H1 (cell line): ENCODE measurements around the gene KCNMB2. TPM values are rescaled to one million over a fixed set of nuclear protein-coding genes. Genes with fewer than 3 reads are reported as not detected.

Source experiments
- CTCF ChIA-PET: fragments of 300-600 bp; sonication (Branson Sonifier 250); formaldehyde crosslinking; loops from one replicate; lab custom pipeline; 2021; ENCODE audit not compliant: partially characterized antibody; lab: Charles Lee
- POLR2A ChIA-PET: fragments of 300-600 bp; sonication (Branson Sonifier 250); formaldehyde crosslinking; loops from one replicate; lab custom pipeline; 2021; ENCODE audit warnings: inconsistent platforms; ENCODE audit not compliant: partially characterized antibody; lab: Charles Lee
- DNase-seq, 2 experiments: peaks; one replicate each; pipeline versions ENCODE4 v3.0.0 to v3.0.0-alpha.2; 2010 to 2022; ENCODE audit warnings: low spot score in 2 of 2, low read depth in 1 of 2, mixed read lengths in 1 of 2
- FAIRE-seq: peaks from 2 replicates; lab custom pipeline; 2011; peaks lifted over from hg19 to GRCh38; lab: Jason Lieb, UNC
- H2AFZ ChIP-seq: 2 replicates; pipeline ENCODE4 v1.8.1; 2012; ENCODE audit warnings: low read length, inconsistent platforms
- H2AK5ac ChIP-seq: 2 replicates; pipeline ENCODE4 v1.6.1; 2013; ENCODE audit warnings: low read depth, low read length
- H2BK120ac ChIP-seq: replicated peaks from 2 replicates; pipeline ENCODE3; 2013; ENCODE audit warnings: low read depth, low read length, inconsistent platforms
- H2BK12ac ChIP-seq: 2 replicates; pipeline ENCODE4 v1.6.1; 2013; ENCODE audit warnings: low read depth, low read length
- H2BK15ac ChIP-seq: 2 replicates; pipeline ENCODE4 v1.6.1; 2013; ENCODE audit warnings: low read length
- H2BK20ac ChIP-seq: 2 replicates; pipeline ENCODE4 v1.6.1; 2013; ENCODE audit warnings: low read length
- H2BK5ac ChIP-seq: 2 replicates; pipeline ENCODE4 v1.6.1; 2013; ENCODE audit warnings: low read depth, low read length
- H3K14ac ChIP-seq: 2 replicates; pipeline ENCODE4 v1.6.1; 2013; ENCODE audit warnings: inconsistent platforms; ENCODE audit not compliant: insufficient read length
- H3K18ac ChIP-seq: 2 replicates; pipeline ENCODE4 v1.6.1; 2013; ENCODE audit warnings: low read length; ENCODE audit errors: extremely low read depth
- H3K23ac ChIP-seq: 2 replicates; pipeline ENCODE4 v1.6.1; 2013; ENCODE audit warnings: inconsistent platforms; ENCODE audit not compliant: insufficient read length
- H3K23me2 ChIP-seq: 2 replicates; pipeline ENCODE4 v1.6.1; 2013; ENCODE audit warnings: low read depth, low read length
- H3K27ac ChIP-seq: 2 replicates; pipeline ENCODE4 v1.6.1; 2011; ENCODE audit warnings: low read depth, low read length, inconsistent platforms
- H3K27me3 ChIP-seq, 4 experiments: replicated peaks in 1 of 4; 1 replicate in 1 of 4; 2 replicates in 3 of 4; pipeline versions ENCODE4 v1.6.1 to v1.8.1; 2011 to 2013; ENCODE audit warnings: low read length in 3 of 4, mild to moderate bottlenecking in 3 of 4, inconsistent platforms in 2 of 4, mixed read lengths in 2 of 4, moderate library complexity in 1 of 4; ENCODE audit not compliant: control insufficient read depth in 3 of 4, insufficient read depth in 3 of 4; ENCODE audit errors: extremely low read depth in 1 of 4
- H3K36me3 ChIP-seq, 4 experiments: 2 replicates each; pipeline versions ENCODE4 v1.6.1 to v1.8.1; 2011 to 2013; ENCODE audit warnings: mild to moderate bottlenecking in 4 of 4, low read length in 3 of 4, moderate library complexity in 2 of 4, control low read depth in 1 of 4, inconsistent platforms in 1 of 4; ENCODE audit not compliant: insufficient read depth in 4 of 4, control insufficient read depth in 2 of 4
- H3K4ac ChIP-seq: replicated peaks from 2 replicates; pipeline ENCODE3; 2013; ENCODE audit warnings: low read length, low read depth, mixed read lengths, inconsistent platforms; ENCODE audit not compliant: insufficient read length
- H3K4me1 ChIP-seq, 4 experiments: replicated peaks in 1 of 4; 1 replicate in 1 of 4; 2 replicates in 3 of 4; pipeline versions ENCODE4 v1.6.1 to v1.8.1; 2011 to 2013; ENCODE audit warnings: low read length in 3 of 4, inconsistent platforms in 2 of 4, mixed read lengths in 1 of 4; ENCODE audit not compliant: insufficient read depth in 4 of 4, control insufficient read depth in 3 of 4
- H3K4me2 ChIP-seq, 2 experiments: 2 replicates each; pipeline versions ENCODE4 v1.6.1 to v1.8.1; 2011 to 2013; ENCODE audit warnings: low read depth in 2 of 2, low read length in 2 of 2, control low read depth in 1 of 2, inconsistent platforms in 1 of 2, mild to moderate bottlenecking in 1 of 2; ENCODE audit not compliant: insufficient read depth in 1 of 2
- H3K4me3 ChIP-seq, 4 experiments: fragments of 200-600, 300-600 bp in 1 of 4; sonication (generic), shearing (Covaris generic), sonication (Bioruptor Twin) in 1 of 4; 2 replicates each; pipeline versions ENCODE4 v1.5.1 to v1.8.1; 2011 to 2016; ENCODE audit warnings: low read length in 4 of 4, low read depth in 3 of 4, control low read depth in 2 of 4, inconsistent platforms in 2 of 4, mild to moderate bottlenecking in 2 of 4, mixed read lengths in 1 of 4, moderate library complexity in 1 of 4; ENCODE audit not compliant: insufficient read depth in 2 of 4; ENCODE audit errors: extremely low read depth in 1 of 4
- H3K56ac ChIP-seq: replicated peaks from 2 replicates; pipeline ENCODE3; 2013; ENCODE audit warnings: low read depth, mild to moderate bottlenecking, mixed read lengths, low read length, inconsistent platforms; ENCODE audit not compliant: insufficient read length
- H3K79me1 ChIP-seq: 2 replicates; pipeline ENCODE4 v1.6.1; 2013; ENCODE audit warnings: low read depth, low read length, control low read depth
- H3K79me2 ChIP-seq, 2 experiments: 2 replicates each; pipeline versions ENCODE4 v1.6.1 to v1.8.1; 2012 to 2013; ENCODE audit warnings: low read length in 2 of 2, mild to moderate bottlenecking in 2 of 2, inconsistent platforms in 1 of 2; ENCODE audit not compliant: insufficient read depth in 2 of 2, control insufficient read depth in 1 of 2
- H3K9ac ChIP-seq, 4 experiments: replicated peaks in 1 of 4; 1 replicate in 1 of 4; 2 replicates in 3 of 4; pipeline versions ENCODE4 v1.6.1 to v1.8.1; 2011 to 2013; ENCODE audit warnings: low read depth in 3 of 4, low read length in 3 of 4, control low read depth in 2 of 4, mild to moderate bottlenecking in 2 of 4, moderate library complexity in 2 of 4, inconsistent platforms in 1 of 4; ENCODE audit errors: extremely low read depth in 1 of 4
- H3K9me3 ChIP-seq, 2 experiments: 2 replicates each; pipeline versions ENCODE4 v1.6.1 to v1.8.1; 2012 to 2013; ENCODE audit warnings: mild to moderate bottlenecking in 2 of 2, moderate library complexity in 2 of 2, control low read depth in 1 of 2, inconsistent platforms in 1 of 2, low read depth in 1 of 2, low read length in 1 of 2, mixed read lengths in 1 of 2; ENCODE audit not compliant: insufficient read depth in 2 of 2
- H4K20me1 ChIP-seq, 2 experiments: replicated peaks in 1 of 2; 2 replicates each; pipeline versions ENCODE3 to v1.8.1; 2011 to 2013; ENCODE audit warnings: inconsistent platforms in 2 of 2, low read length in 2 of 2, mild to moderate bottlenecking in 1 of 2; ENCODE audit not compliant: insufficient read depth in 2 of 2, control insufficient read depth in 1 of 2
- H4K5ac ChIP-seq: 2 replicates; pipeline ENCODE4 v1.6.1; 2013; ENCODE audit warnings: low read length, low read depth, mixed read lengths, inconsistent platforms; ENCODE audit not compliant: insufficient read length
- H4K8ac ChIP-seq: 2 replicates; pipeline ENCODE4 v1.8.0; 2013; ENCODE audit warnings: mild to moderate bottlenecking, moderate library complexity, low read length, inconsistent platforms; ENCODE audit not compliant: insufficient read depth; ENCODE audit errors: extremely low read depth
- H4K91ac ChIP-seq: replicated peaks from 2 replicates; pipeline ENCODE3; 2013; ENCODE audit warnings: low read length, mixed read lengths, inconsistent platforms; ENCODE audit not compliant: insufficient read length
- BACH1 ChIP-seq: IDR thresholded peaks from 2 replicates; pipeline ENCODE4 v1.6.1; 2012; ENCODE audit warnings: low read length, improper control_type of control experiment
- CHD1 ChIP-seq: IDR thresholded peaks from 2 replicates; pipeline ENCODE4 v1.6.1; 2012; ENCODE audit warnings: low read depth, low read length, improper control_type of control experiment
- CTBP2 ChIP-seq: IDR thresholded peaks from 2 replicates; pipeline ENCODE4 v1.7.0; 2011; ENCODE audit warnings: borderline replicate concordance, mild to moderate bottlenecking, moderate library complexity, mixed read lengths, low read length; ENCODE audit not compliant: insufficient read depth, insufficient read length
- GABPA ChIP-seq: IDR thresholded peaks from 2 replicates; pipeline ENCODE4 v1.6.1; 2011; ENCODE audit warnings: mild to moderate bottlenecking, low read length, moderate library complexity, borderline replicate concordance; ENCODE audit not compliant: insufficient read depth
- GTF2F1 ChIP-seq: IDR thresholded peaks from 2 replicates; pipeline ENCODE4 v1.6.1; 2012; ENCODE audit warnings: low read depth, low read length, improper control_type of control experiment, borderline replicate concordance
- POU5F1 ChIP-seq: IDR thresholded peaks from 2 replicates; pipeline ENCODE4 v1.6.1; 2011; ENCODE audit warnings: low read depth, mild to moderate bottlenecking, low read length, moderate library complexity
- SP2 ChIP-seq: IDR thresholded peaks from 2 replicates; pipeline ENCODE4 v1.6.1; 2012; ENCODE audit warnings: mild to moderate bottlenecking, low read length, inconsistent platforms
- WGBS, 2 experiments: shearing (Covaris generic) in 1 of 2; methylation state at CpG; one replicate each; pipeline versions ENCODE4 v1.1.6 to v1.1.7; 2013 to 2015; ENCODE audit warnings: low lambda C conversion rate in 2 of 2, mixed read lengths in 2 of 2, inconsistent platforms in 1 of 2, low coverage in 1 of 2, missing lambda C conversion rate in 1 of 2; ENCODE audit not compliant: insufficient replicate concordance in 2 of 2, insufficient coverage in 1 of 2, insufficient read length in 1 of 2; ENCODE audit errors: extremely low coverage in 1 of 2, missing lambda C conversion rate in 1 of 2; 5-methylcytosine and 5-hydroxymethylcytosine counted together
- polyA plus RNA-seq, 7 experiments: library from polyadenylated mRNA; depleted of rRNA in 3 of 7; stranded (reverse) in 5 of 7; unstranded in 2 of 7; fragments of >200 nt in 5 of 7; fragments of 200-250 nt in 2 of 7; gene quantifications; 1 replicate in 5 of 7; 2 replicates in 1 of 7; 4 replicates in 1 of 7; pipeline versions ENCODE4 v1.2.1 to v1.2.3, GENCODE V29; 2011 to 2013; ENCODE audit warnings: missing spikeins in 2 of 7, mixed read lengths in 2 of 7
- total RNA-seq: library from RNA; stranded (reverse); fragmentation: NEBNext Ultra II Directional; extraction: Animal tissue kit (Norgen Biotek cat#: 25700); gene quantifications from 2 replicates; pipeline ENCODE4 v1.2.1, GENCODE V29; 2021

The KCNMB2 gene
- total and polyA plus RNA-seq, 2 of the 8 experiments (the other 6 are each of a cell fraction or from before 2014, with no cell fraction given) = not detected

GRCh38 chr3:178508443-178508825 is 27.8 kb upstream of the KCNMB2 start:
- ChIA-PET CTCF (interaction anchor here (1.7 kb wide), 1 partner anchor 11 kb away, joined by 5 read pairs; no protein-coding TSS in a partner anchor), POLR2A (no interaction called here)
- H2BK12ac ChIP-seq = no peak overlapping the region
- H2BK20ac ChIP-seq = no peak overlapping the region
- no peaks in the 10 kb centered on the region for H4K20me1 ChIP-seq
- FAIRE-seq = no peak
- no peaks in the 10 kb centered on the region for H3K4me1 ChIP-seq
- no peak overlapping the region for H2AK5ac ChIP-seq
- 96% methylated on average over 2 of the region's 2 CpGs; no CpG with 5 or more reads in 1 of the 2 experiments for WGBS, 2 experiments
- H3K4me2 ChIP-seq = no peak overlapping the region
- no peak overlapping the region for H3K23ac ChIP-seq
- no peak overlapping the region for H4K91ac ChIP-seq
- H3K79me2 ChIP-seq = no peaks in the 10 kb centered on the region
- no peaks in the 10 kb centered on the region for H3K27me3 ChIP-seq
- no peak overlapping the region for H3K9ac ChIP-seq
- H2BK5ac ChIP-seq = no peak overlapping the region
- no peak overlapping the region for H2BK120ac ChIP-seq
- no peak overlapping the region for H2BK15ac ChIP-seq
- no peak overlapping the region for H2AFZ ChIP-seq
- no peak overlapping the region for H3K27ac ChIP-seq
- no peaks in the 10 kb centered on the region for H3K9me3 ChIP-seq
- DNase-seq = no peak
- H3K36me3 ChIP-seq = no peaks in the 10 kb centered on the region
- H3K4me3 ChIP-seq = no peak overlapping the region
- no peak overlapping the region for H4K8ac ChIP-seq
- no peak overlapping the region for H3K18ac ChIP-seq
- H4K5ac ChIP-seq = no peak overlapping the region
- H3K79me1 ChIP-seq = no peaks in the 10 kb centered on the region
- H3K23me2 ChIP-seq = no peaks in the 10 kb centered on the region; the same call in 1 of the 2 replicates
- H3K56ac ChIP-seq = no peak overlapping the region
- no peak overlapping the region for H3K4ac ChIP-seq
- H3K14ac ChIP-seq = no peak overlapping the region
- TF ChIP-seq BACH1 (no peak), GTF2F1 (no peak), SP2 (no peak), CHD1 (no peak), POU5F1 (no peak), CTBP2 (no peak), GABPA (no peak)
